DLD1 (cell line): ENCODE data around the gene SNCA.

Source experiments
- in situ Hi-C: cut with HindIII; loops from 2 replicates; pipeline ENCODE4 v1.10.0; 2017; ENCODE audit warnings: low sequenced_read_pairs

Gene SNCA

GRCh38 chr4:89820010-89820409, 17.0 kb downstream of the SNCA start:
- in situ Hi-C loops = no loop called here

GRCh38 chr4:89814362-89814761, 22.6 kb downstream of the SNCA start:
- in situ Hi-C loops = no loop called here

DNA sequence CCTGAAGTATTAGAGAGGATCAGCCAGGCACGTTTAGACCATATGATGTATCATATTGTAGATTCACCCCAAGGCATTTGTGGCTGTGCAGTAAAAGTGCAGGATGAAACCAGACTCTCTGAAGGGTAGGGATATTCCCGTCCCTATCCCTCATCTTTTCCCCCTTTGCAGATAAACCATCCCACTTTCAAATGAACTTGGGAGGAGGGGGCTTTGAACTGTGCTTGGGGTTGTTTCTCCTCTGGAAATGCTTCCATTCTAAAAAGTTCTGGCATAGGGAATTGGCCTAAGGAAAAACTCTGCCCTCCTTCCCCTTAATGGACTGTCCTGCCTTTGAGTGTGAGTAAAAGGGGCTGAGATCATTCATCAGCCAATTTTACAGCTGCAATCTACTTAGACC, 23.8 kb downstream of the SNCA start:
- in situ Hi-C loops = no loop called here

GRCh38 chr4:89807441-89808140, 29.4 kb downstream of the SNCA start:
- in situ Hi-C loops = no loop called here

DNA sequence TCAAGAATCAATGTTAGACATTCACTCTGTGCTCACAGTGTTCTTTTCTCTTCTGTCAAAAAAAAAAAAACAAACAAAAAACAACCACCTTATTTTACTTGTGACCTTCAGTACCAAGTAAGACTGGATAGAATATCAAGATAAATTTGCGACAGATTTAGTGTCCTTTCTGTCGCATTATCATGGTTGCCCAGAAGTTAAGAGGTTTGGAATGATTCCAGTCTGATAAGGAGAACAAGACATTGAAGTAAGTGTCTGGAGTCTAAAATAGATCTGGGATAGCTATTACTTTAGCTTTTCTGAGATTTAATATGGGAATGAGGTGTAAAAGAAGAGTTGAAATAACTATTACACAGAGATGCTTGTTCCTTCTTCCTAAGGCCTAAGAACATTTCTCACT, 31.7 kb downstream of the SNCA start:
- in situ Hi-C loops = no loop called here

DNA sequence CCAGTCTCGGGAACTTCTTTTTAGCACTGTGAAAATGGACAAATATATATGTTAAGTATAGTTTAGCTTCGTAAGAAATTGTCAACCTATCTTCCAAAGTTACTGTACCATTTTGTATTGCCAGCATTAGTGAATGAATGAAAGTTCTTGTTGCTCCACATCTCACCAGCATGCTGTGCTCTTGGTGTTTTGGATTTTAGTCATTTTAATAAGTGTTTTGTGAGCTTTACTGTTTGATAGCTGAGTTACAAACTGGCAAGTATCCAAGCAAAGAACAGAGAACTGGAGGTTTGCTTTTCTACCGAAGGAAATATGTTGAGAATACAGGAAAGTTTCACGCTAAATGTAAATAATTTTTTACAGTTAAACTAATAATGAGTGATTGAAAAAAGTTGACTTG, 33.0 kb downstream of the SNCA start:
- in situ Hi-C loops = no loop called here

DNA sequence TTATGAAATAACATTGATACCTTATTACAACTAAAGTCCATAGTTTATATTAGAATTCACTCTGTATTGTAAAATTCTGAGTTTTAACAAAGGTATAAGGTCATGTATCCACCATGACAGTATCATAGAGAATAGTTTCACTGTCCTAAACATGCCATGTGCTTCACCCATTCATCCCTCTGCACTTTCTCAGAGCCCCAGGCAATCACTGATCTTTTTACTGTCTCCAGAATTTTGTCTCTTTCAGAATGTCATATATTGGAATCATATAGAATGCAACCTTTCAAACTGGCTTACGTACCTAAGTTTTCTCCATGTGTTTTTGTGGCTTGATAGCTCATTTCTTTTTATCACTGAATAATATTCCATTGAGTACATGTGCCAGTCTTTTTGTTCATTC, 33.9 kb downstream of the SNCA start:
- in situ Hi-C loops = no loop called here

DNA sequence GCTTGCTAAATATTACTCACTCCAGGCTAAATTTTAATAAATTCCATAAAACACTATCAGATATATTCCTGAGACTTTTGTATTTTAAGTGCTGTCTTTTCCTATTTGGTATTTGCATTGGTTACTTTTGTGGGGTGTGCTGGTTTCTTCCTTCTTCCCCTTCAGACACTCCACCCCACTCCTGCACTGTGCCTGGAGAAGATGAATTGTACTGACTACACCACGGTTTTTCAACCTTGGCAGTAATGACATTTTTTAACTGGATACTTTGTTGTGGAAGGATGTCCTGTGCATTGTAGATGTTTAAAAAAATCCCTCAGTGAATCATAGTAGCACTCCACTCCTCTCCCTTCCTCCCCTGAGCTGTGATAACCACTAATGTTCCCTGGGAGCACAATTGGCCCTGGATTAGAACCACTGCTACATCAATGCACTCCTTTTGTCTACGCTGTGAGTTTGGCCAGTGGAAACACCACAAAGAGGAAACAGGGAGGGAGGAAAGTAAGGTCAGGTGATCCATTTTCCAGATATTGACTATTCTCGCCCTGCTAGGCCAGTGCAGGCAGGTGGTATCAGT, 36.3 kb downstream of the SNCA start:
- in situ Hi-C loops = no loop called here

DNA sequence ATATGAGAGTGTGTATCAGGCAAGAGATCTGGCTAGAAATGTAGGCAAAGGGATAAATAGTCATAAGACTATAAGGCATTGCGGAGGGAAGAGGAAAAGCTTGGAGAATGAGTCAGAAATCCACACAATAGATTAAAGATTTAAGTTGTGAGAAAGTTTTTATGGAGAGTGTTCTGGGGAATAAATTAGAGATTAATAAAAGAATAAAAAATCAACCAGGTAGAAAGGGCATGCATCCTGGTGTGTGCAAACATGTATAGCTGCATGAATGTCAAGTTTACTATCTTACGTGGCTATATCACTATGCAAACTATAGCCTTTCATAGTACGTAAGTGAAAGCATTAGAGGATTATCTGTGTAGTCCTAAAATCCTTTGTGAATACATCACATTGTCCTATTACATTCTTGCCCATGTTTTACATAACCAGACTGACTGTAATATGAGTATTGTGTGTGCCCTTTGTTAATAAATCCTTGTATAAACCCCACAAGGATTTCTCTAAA, 36.9 kb downstream of the SNCA start:
- in situ Hi-C loops = no loop called here

DNA sequence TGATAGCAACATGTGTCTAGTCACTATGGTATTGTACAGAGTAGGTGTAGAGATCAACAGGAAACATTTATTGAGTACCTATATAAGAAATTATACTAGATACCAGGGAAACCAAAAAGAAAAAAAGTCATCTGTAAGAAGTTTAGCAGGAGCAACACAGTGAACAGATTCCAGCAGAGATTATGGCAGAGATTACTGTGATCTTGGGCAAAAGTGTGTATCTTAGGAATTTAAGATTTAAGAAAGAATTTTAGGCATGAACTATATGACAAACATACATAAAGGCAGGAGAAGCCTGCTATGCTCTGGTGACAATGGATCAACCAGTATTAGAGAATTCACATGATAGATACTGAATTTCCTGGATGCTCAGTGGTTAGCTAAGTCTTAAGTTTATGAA, 37.9 kb downstream of the SNCA start:
- in situ Hi-C loops = no loop called here

GRCh38 chr4:89797117-89797516, 39.8 kb downstream of the SNCA start:
- in situ Hi-C loops = no loop called here

DNA sequence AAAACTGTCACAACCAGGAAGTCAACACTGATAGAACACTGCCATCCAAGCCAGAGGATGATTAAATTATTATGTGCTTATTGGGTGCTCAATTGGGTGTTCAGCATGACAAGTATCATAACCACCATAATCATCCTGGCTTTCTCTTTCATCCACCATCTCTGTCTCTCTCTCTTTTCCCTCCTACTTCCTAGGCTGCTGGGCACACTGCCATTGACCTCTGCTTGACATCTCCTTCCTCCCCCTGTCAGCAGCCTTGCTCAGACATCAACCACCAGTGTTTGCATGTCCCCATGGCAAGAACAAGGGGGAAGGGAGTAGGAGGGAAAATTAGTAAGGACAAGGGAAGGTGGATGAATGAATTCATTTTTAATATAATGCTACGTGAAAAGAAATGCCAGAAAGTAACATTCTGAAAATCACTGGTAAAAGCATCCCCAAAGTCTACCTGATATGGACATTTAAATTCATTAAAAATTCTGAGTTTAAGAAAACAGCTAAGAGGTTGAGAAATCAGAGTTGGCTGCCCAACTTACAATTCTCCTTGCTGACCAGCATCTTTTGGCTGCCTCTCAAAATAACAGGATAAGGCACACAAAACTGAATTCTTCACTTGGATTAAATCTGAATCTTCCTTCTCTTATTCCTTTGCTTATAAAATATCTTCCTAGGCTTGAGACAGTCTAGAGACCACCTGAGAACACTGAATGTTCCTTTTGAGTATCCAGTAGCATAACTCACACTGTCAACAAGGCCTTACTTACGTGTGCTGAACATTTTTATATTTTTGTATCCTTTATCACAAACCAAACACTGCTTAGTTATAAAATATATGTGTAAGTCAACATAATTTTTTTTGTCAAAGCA, 48.5 kb downstream of the SNCA start:
- in situ Hi-C loops = no loop called here

DNA sequence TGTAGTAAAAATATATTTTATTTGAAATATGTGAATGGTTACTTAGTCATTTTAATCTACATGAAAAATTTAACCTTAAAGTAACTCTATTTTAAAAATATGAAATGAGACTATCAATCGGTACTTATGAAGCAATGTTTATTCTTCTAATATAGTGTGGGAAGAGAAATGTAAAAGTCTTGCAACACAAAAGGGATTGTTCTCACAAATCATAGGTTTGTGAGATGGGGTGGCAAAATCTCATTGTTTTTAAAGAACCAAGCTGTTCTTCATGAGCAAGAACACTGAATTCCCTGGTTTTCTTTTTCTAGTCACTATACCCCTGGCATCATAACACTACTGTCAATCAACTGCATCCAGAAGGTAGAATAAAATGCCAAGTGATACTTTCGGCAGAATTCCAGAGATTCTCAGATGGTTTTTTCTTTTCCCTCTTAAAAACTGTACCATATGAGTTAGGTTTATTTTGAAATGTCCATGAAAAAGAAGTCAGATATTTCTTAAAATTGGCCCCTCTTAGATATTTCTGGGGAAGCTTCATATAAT, 52.2 kb downstream of the SNCA start:
- in situ Hi-C loops = no loop called here

- in situ Hi-C loops = no loop called here
These were observed 55.6 kb downstream of the SNCA start for GRCh38 chr4:89781321-89781720.

GRCh38 chr4:89773805-89774204, 63.2 kb downstream of the SNCA start:
- in situ Hi-C loops = no loop called here

- in situ Hi-C loops = no loop called here
These were observed 67.1 kb downstream of the SNCA start for GRCh38 chr4:89769856-89770255.

GRCh38 chr4:89767924-89768323, 69.0 kb downstream of the SNCA start:
- in situ Hi-C loops = no loop called here

GRCh38 chr4:89765966-89766365, 71.0 kb downstream of the SNCA start:
- in situ Hi-C loops = no loop called here

GRCh38 chr4:89765528-89765927, 71.4 kb downstream of the SNCA start:
- in situ Hi-C loops = no loop called here

DNA sequence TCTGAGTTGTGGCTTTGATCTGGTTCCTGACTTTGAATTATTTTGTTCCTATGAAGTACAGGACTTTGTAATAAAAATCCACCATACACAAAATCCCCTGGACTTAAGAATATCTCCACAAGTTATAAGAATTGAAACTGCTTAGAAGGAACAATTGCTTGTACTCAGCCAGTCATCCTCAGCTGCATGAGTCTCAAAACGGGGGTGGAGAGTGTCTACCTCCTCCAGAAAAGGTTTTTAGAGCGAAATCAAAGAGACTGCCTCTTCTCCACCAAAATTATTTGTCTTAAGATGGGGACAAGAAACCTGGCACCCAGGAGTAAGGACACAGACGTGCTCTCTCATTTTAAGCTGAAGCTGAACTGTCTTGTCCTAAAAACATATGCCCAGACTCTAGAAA, 74.7 kb downstream of the SNCA start:
- in situ Hi-C loops = no loop called here

DNA sequence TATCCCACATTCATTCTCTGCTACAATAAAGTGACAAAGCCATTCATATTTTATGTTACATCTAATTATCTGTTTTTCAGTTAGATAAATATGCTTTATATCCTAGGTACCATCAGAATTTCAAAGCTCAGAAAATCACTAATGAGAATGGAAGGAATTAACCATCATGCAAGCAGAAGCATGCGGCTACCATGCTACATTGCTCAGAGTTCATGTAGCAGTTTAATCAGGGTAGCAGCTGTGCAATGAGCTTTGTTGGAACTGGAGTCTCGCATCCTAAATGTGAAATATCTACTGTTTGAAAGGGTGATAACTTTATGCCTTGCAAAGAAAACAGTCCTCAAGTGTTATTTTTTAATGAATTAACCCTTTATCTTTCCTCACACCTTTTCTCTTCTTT, 77.5 kb downstream of the SNCA start:
- in situ Hi-C loops = no loop called here
